ENCODE data around the gene UQCRC2.
"Not testable (repeated sequence)": the region's sequence is repeated elsewhere in the genome, so short reads cannot be mapped to it uniquely, and the experiment has no call there.

Gene UQCRC2

GRCh38 chr16:21952793-21953540, at the start of gene UQCRC2:
Gene UQCRC2, plus strand, starts transcription at chr16:21953361. Its CDS starts 63 bp downstream, at chr16:21953424.
- DNase-seq: peak; percentile 93

- DNase-seq: not testable (repeated sequence)
These were observed 20.5 kb upstream of the UQCRC2 start for GRCh38 chr16:21932650-21933049.

DNA sequence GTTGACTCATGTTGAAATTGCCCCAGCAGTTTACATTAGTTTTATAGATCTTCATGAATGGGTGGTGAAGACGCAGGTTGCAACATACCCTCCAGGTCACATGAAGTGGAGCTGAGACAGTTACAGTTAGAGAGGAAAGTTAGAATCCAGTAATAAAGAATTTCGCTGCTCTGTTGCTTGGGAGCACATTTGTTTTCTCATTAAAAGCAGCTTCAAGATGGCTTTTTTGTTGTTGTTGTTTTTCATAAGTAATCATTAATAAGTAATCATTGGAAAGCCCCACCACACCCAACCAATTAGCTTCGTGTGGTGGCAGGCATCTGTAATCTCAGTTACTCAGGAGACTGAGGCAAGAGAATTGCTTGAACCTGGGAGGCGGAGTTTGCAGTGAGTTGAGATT, 19.8 kb upstream of the UQCRC2 start:
- not testable (repeated sequence) for DNase-seq

DNA sequence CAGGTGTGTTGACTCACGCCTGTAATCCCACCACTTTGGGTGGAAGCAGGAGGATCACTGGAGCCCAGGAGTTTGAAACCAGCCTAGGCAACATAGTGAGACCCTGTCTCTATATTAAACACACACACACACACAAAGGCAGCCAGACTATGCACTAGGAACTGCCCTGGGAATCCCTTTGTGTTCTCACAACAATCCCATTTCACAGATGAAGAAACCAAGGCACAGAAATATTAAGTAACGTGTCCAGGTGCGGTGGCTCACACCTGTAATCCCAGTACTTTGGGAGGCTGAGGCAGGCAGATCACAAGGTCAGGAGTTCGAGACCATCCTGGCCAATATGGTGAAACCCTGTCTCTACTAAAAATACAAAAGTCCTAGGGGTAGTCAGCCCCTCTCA, 19.4 kb upstream of the UQCRC2 start:
- not testable (repeated sequence) for DNase-seq

GRCh38 chr16:21936216-21936615, 16.9 kb upstream of the UQCRC2 start:
- DNase-seq: not testable (repeated sequence)

DNA sequence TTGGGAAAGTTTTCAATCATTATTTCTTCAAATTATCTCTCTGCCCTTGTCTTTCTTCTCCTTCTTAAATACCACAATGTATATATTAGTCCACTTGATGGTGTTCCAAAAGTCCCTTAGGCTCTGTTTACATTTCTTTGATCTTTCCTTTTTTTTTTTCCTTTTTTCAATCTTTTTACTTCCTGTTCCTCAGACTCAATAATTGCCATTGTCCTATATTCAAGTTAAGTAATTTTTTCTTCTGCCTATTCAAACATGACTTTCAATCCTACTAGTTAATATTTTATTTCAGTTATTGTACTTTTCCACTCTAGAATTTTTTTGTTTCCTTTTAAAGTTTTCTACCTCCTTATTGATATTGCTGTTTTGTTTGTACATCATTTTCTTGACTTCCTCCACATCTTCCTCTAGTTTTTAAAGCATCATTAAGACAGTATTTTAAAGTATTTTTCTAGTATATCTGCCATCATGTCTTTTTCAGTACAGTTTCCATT, 15.8 kb upstream of the UQCRC2 start:
- no peak for DNase-seq

GRCh38 chr16:21940570-21940969, 12.6 kb upstream of the UQCRC2 start:
- DNase-seq: no peak

DNA sequence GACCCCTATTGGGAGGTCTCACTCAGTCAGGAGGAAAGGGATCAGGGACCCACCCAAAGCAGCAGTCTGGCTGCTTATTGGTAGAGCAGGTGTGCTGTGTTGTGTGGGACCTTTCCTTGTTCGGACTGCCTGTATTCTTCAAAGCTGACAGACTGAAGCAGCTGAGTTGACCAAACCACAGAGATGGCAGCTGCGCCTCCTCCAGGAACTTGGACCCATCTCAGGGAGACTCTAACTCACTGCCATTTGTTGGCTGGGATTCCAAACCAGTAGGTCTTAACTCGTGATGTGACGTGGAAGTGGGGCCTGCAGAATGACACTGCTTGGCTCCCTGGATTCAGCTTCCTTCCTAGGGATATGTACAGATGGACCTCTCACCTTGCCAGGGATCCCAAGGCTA, 9.6 kb upstream of the UQCRC2 start:
- DNase-seq: no peak

- no peak for DNase-seq
These were observed 6.1 kb upstream of the UQCRC2 start for GRCh38 chr16:21946889-21947635.

DNA sequence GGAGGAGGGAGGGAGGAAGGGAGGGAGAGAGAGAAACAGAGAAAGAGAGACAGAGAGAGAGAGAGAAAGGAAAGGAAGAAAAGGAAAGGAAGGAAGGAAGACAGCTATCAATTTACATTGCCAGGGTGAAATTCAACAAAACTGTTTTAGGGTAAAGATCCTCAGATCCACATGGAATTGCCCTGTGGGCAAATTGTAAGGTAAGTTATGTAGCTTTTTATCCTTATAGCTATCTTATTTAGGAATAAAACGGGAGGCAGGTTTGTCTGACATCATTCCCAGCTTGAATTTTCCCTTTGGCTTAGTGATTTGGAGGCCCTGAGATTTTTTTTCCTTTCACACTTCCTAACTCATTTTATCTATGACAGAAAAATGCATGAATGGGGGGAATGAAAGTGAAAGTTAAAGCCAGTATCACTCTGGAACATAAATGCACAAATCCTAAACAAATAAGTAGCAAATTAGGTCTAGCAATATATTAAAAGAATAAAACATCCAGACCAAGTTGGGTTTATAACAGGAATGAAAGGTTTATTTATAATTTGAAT, 3.4 kb upstream of the UQCRC2 start:
- DNase-seq: no peak

GRCh38 chr16:21950782-21951521, 2.2 kb upstream of the UQCRC2 start:
- DNase-seq: no peak

DNA sequence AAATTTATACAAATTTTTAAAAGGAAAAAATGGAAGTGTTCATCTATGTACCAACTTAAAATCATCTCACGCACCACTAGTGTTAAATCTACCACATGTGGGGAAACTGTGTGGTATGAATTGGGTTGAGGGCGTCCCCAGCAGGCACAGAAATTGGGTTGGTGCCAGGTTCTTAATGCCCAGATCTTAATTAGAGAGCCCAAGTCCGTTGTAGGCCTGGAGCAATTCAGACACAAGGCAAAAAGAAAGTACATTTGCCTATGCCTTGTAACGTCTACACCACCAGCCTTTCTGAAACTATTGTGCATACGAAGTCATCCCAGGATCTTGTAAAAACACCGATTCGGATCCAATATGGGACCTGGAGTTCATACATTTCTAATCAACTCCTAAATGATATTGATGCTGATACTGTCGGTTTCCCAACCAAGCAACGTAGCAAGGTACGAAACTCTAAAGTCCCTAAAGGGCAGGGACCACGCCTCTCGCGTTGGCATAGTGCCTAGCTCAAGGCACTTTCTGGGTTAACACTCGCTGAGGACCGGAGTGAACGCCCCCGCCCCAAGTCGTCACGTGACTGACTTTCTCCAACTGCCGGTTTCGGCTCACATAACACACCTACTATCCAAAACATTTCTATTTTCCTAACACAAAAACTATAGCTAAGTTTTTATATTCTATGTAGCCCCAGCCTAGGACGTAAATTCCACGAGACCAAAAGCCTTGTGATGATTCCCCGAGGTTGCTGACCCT, 945 bp upstream of the UQCRC2 start:
- no peak for DNase-seq

GRCh38 chr16:21953541-21953902, 361 bp downstream of the UQCRC2 start:
- no peak for DNase-seq

- DNase-seq: no peak
These were observed 4.7 kb downstream of the UQCRC2 start for GRCh38 chr16:21957714-21958346.

DNA sequence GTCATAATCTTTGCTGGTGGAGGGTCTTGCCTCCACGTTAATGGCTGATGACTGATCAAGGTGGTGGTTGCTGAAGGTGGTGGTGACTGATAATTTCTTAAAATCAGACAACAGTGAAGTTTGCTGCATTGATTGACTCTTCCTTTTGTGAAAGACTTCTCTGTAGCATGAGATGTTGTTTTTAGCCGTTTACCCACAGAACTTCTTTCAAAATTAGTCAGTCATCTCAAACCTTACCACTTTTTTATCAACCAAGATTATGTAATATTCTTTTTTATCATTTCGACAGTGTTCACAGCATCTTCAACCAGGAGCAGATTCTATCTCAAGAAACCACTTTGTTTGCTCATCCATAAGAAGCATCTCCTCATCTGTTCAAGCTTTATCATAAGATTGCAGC, 5.9 kb downstream of the UQCRC2 start:
- no peak for DNase-seq

GRCh38 chr16:21962475-21962874, 9.3 kb downstream of the UQCRC2 start:
- no peak for DNase-seq

DNA sequence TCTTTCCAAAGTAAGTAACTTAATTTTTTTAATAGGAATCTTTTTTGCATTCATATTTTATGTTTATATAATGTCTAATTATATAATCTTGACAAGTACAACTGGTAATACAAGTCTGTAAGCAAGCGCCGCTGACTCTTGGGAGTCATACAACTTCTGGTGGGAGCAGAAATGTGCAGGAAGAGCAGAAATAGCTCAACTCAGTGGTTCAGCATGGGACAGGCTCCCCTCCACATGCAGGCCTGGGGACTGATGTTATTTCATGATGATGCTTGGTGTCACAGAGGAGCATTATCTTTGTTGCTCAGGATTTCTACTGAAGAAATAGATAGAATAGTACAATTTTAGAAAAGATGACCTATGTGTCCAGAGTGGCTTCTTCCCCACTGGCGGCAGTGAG, 10.7 kb downstream of the UQCRC2 start:
- no peak for DNase-seq

GRCh38 chr16:21964353-21964752, 11.2 kb downstream of the UQCRC2 start:
- DNase-seq: no peak

GRCh38 chr16:21971856-21972255, 18.7 kb downstream of the UQCRC2 start:
- DNase-seq: no peak

DNA sequence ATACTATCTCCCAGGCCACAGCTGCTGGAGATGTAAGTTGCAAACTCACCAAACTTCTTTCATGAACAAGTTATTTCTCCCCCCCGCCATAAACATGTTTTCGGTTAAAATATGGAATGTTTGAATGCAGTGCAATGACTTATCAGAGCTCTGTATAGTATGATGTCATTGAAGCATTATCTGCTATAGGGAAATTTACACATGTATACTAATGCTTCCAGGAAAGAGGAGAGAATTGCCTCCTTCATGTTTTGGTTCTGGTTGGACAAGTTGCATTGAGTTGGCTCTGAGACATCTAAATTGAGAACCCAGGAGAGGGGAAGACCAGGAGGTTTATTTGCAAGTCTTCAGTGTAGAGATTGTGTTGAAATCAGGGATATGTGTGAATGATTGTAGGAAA, 20.8 kb downstream of the UQCRC2 start:
- no peak for DNase-seq

- no peak for DNase-seq
These were observed 26.9 kb downstream of the UQCRC2 start for GRCh38 chr16:21980032-21980431.

- DNase-seq: no peak
These were observed 28.9 kb downstream of the UQCRC2 start for GRCh38 chr16:21982108-21982507.
